Mucosa of descending colon (tissue), 3 donors: ENCODE measurements around the gene COQ9. TPM values are rescaled to one million over a fixed set of nuclear protein-coding genes. Genes with fewer than 3 reads are reported as not detected.

Source experiments
- ATAC-seq: fragments of 200-7000 bp; cut with Tn5 transposase; one replicate; pipeline ENCODE4 v1.9.1; 2020; ENCODE audit warnings: mild to moderate bottlenecking, moderate library complexity
- DNase-seq, 3 donors: peaks; one replicate each; pipeline ENCODE4 v3.0.0-alpha.2; 2020
- H3K36me3 ChIP-seq: fragments of 200-600 bp; one replicate; pipeline ENCODE4 v1.8.0; 2021; ENCODE audit warnings: low read depth, mild to moderate bottlenecking
- H3K4me1 ChIP-seq: fragments of 200-600 bp; one replicate; pipeline ENCODE4 v1.8.0; 2021; ENCODE audit warnings: low read depth, mild to moderate bottlenecking
- H3K4me3 ChIP-seq: fragments of 200-600 bp; one replicate; pipeline ENCODE4 v1.8.0; 2021; ENCODE audit warnings: mild to moderate bottlenecking
- H3K9me3 ChIP-seq: fragments of 200-600 bp; one replicate; pipeline ENCODE4 v1.8.0; 2021; ENCODE audit warnings: mild to moderate bottlenecking
- CTCF ChIP-seq: fragments of 200-600 bp; IDR thresholded peaks from one replicate; pipeline ENCODE4 v1.8.0; 2022; ENCODE audit warnings: antibody characterized with exemption, mild to moderate bottlenecking
- intact Hi-C, 2 donors: fragments of 100-400 bp; cut with DNase I in 1 of 2; cut with micrococcal nuclease in 1 of 2; formaldehyde crosslinking; loops; one replicate each; pipeline versions ENCODE4 v1.11.0 to v1.11.1; 2022; cut with DNase I, micrococcal nuclease
- total RNA-seq, 3 donors: library from RNA; stranded (reverse); fragmentation: NEBNext Ultra II Directional in 2 of 3; extraction: Animal tissue kit (Norgen Biotek cat#: 25700) in 2 of 3; gene quantifications; one replicate each; pipeline versions ENCODE4 v1.2.1 to v1.2.4, GENCODE V29; 2021 to 2023
- donor health status: DM: no; HTN: no; CAD: no; lungs with moderate emphysema.
- donor health status: DM: no; HTN: no; CAD: no.
- donor health status: DM: no; HTN: yes; CAD: no.

The COQ9 gene
- total RNA-seq, 3 donors from 2014 or later, result 98.0 to 147 (median 109) TPM

- TF ChIP-seq CTCF, result no peak
- Histone ChIP-seq H3K4me3 (no peak overlapping the region), H3K9me3 (no peaks in the 10 kb centered on the region), H3K36me3 (peaks cover 11% of the 10 kb centered on the region), H3K4me1 (peaks cover 30% of the 10 kb centered on the region)
- intact Hi-C loops, result no loop called here
- DNase-seq, result no peak
- no peak for ATAC-seq
Measured at GRCh38 chr16:57474671-57475661, 27.7 kb downstream of the COQ9 start.

- H3K9me3 ChIP-seq, result no peaks in the 10 kb centered on the region
- peaks cover 30% of the 10 kb centered on the region for H3K4me1 ChIP-seq
- peak in 2 of 3 donors; percentile 51 to 67 for DNase-seq
- intact Hi-C loops, result no loop called here
- H3K36me3 ChIP-seq, result peaks cover 7% of the 10 kb centered on the region
- no peak overlapping the region for H3K4me3 ChIP-seq
- no peak for ATAC-seq
- TF ChIP-seq CTCF, result peak; percentile 13
Measured at GRCh38 chr16:57475711-57476339, 28.5 kb downstream of the COQ9 start.

GRCh38 chr16:57476546-57477410 is 29.5 kb downstream of the COQ9 start:
- Histone ChIP-seq H3K4me1 (peaks cover 24% of the 10 kb centered on the region), H3K4me3 (no peak overlapping the region), H3K9me3 (no peaks in the 10 kb centered on the region), H3K36me3 (peaks cover 7% of the 10 kb centered on the region)
- DNase-seq, result peak in 1 of 3 donors; percentile 28
- TF ChIP-seq CTCF, result no peak
- ATAC-seq, result no peak
- intact Hi-C loops, result no loop called here

GRCh38 chr16:57477531-57478202 is 30.4 kb downstream of the COQ9 start:
- peaks cover 4% of the 10 kb centered on the region for H3K36me3 ChIP-seq
- intact Hi-C loops, result no loop called here
- no peaks in the 10 kb centered on the region for H3K9me3 ChIP-seq
- no peak for TF ChIP-seq CTCF
- H3K4me1 ChIP-seq, result peaks cover 24% of the 10 kb centered on the region
- no peak overlapping the region for H3K4me3 ChIP-seq
- ATAC-seq (no peak), DNase-seq (no peak)
